OCI-M1 (cell line): Measurements from ENCODE around the gene COTL1.
A peak's percentile ranks its signal among the peaks of the same experiment; 100 is the strongest.

Source experiments
- DNase-seq: peaks from one replicate; lab custom pipeline; 2025; lab: John Stamatoyannopoulos, UW

COTL1 gene

GRCh38 chr16:84614073-84614459 lies 3.8 kb downstream of the COTL1 start:
- DNase-seq, result no peak

GRCh38 chr16:84613408-84614072 lies 4.3 kb downstream of the COTL1 start:
- no peak for DNase-seq

GRCh38 chr16:84612686-84613085 lies 5.2 kb downstream of the COTL1 start:
- DNase-seq, result no peak

GRCh38 chr16:84611041-84611440 lies 6.8 kb downstream of the COTL1 start:
- no peak for DNase-seq

GRCh38 chr16:84610376-84610775 lies 7.5 kb downstream of the COTL1 start:
- no peak for DNase-seq

GRCh38 chr16:84609563-84610177 lies 8.2 kb downstream of the COTL1 start:
- DNase-seq, result no peak

GRCh38 chr16:84608282-84608681 lies 9.6 kb downstream of the COTL1 start:
- no peak for DNase-seq

- DNase-seq, result peak; percentile 87
Measured at GRCh38 chr16:84607694-84608093, 10.2 kb downstream of the COTL1 start.

- no peak for DNase-seq
Measured at GRCh38 chr16:84607061-84607460, 10.8 kb downstream of the COTL1 start.

GRCh38 chr16:84606081-84606875 lies 11.6 kb downstream of the COTL1 start:
- DNase-seq, result no peak

GRCh38 chr16:84605339-84605848 lies 12.5 kb downstream of the COTL1 start:
- no peak for DNase-seq

- no peak for DNase-seq
Measured at GRCh38 chr16:84604477-84605013, 13.3 kb downstream of the COTL1 start.

- DNase-seq, result no peak
Measured at GRCh38 chr16:84603940-84604339, 13.9 kb downstream of the COTL1 start.

GRCh38 chr16:84603140-84603816 lies 14.6 kb downstream of the COTL1 start:
- no peak for DNase-seq

- DNase-seq, result peak; percentile 82
Measured at GRCh38 chr16:84600343-84601229, 17.3 kb downstream of the COTL1 start.

- peak; percentile 79 for DNase-seq
Measured at GRCh38 chr16:84599521-84600202, 18.2 kb downstream of the COTL1 start.

GRCh38 chr16:84598360-84598759 lies 19.5 kb downstream of the COTL1 start:
- no peak for DNase-seq

- DNase-seq, result no peak
Measured at GRCh38 chr16:84597931-84598351, 19.9 kb downstream of the COTL1 start.

GRCh38 chr16:84597528-84597896 lies 20.4 kb downstream of the COTL1 start:
- DNase-seq, result no peak

GRCh38 chr16:84596801-84597527 lies 20.9 kb downstream of the COTL1 start:
- DNase-seq, result no peak
